Fibroblast of the aortic adventitia (primary cell): Measurements from ENCODE around the gene COMMD2. TPM values are rescaled to one million over a fixed set of nuclear protein-coding genes. Genes with fewer than 3 reads are reported as not detected.

Experiments
- DNase-seq: peaks from one replicate; pipeline ENCODE4 v3.0.0-alpha.2; 2010; ENCODE audit warnings: low read depth
- H3K4me3 ChIP-seq: 2 replicates; pipeline ENCODE4 v1.5.1; 2011; ENCODE audit warnings: low read depth, mild to moderate bottlenecking, control low read depth, low read length, moderate library complexity
- CTCF ChIP-seq: IDR thresholded peaks from 2 replicates; pipeline ENCODE4 v1.5.1; 2011; ENCODE audit warnings: mild to moderate bottlenecking, low read length, control low read depth, inconsistent platforms; ENCODE audit not compliant: insufficient read depth
- total RNA-seq: library from RNA; depleted of rRNA; stranded (reverse); fragments of >200 nt; gene quantifications from 2 replicates; pipeline ENCODE4 v1.2.3, GENCODE V29; 2012; ENCODE audit warnings: low replicate concordance

The COMMD2 gene
- total RNA-seq, 1 donor = 42.7 TPM

- peak; percentile 77 for DNase-seq
- H3K4me3 ChIP-seq = no peak overlapping the region
These were observed 13.6 kb upstream of the COMMD2 start for GRCh38 chr3:149765762-149766334.

DNA sequence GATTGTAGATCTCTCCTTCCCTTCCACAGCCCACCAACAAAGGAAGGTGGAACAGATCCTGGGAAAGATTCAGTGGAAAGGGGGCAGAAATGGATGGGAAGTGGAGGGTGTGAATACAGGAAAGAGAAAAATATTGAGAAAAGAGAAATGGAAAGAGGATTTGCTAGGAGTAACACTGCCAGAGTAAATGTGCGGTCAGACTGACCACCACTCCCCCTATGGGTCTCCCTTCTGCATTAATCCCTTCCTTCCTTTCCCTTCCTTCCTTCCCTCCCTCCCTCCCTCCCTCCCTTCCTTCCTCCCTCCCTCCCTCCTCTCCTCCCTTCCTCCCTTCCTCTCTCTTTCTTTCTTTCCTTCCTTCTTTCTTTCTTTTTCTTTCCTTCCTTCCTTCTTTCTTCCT lies 12.0 kb upstream of the COMMD2 start:
- DNase-seq = no peak
- no peak overlapping the region for H3K4me3 ChIP-seq
- TF ChIP-seq CTCF = no peak

More at GRCh38 chr3:149765762-149766334, 13.6 kb upstream of the COMMD2 start:
- TF ChIP-seq CTCF = peak; percentile 74

DNA sequence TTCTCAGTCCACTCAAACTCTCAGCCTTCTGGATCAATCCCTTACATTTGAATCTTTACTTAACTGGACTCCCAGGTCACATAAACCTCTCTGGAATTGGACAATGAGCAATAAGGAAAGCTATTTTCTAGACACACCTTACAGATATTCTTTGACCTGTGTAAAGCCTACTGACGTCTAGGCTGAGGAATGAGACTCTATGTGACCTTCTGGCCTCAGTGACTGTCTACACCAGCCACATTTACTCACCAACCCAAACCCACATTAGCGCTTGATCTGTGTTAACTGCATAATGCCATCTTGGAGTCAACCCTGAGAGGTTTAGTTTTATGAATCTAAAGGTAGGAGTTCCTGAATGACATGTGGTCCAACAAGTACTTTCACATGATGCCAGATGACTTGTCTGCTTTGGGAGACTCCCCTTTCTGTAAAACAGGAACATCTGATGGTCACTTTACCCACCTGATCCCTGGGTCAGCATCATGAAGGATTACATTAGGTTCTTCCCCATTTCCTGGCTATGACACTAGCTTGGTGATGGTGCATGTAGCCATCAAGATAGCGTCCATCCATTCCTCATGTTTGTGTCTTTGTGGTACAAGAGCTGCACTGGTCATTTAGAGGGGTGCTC lies 11.4 kb upstream of the COMMD2 start:
- TF ChIP-seq CTCF = no peak
- H3K4me3 ChIP-seq = no peak overlapping the region
- DNase-seq = no peak

DNA sequence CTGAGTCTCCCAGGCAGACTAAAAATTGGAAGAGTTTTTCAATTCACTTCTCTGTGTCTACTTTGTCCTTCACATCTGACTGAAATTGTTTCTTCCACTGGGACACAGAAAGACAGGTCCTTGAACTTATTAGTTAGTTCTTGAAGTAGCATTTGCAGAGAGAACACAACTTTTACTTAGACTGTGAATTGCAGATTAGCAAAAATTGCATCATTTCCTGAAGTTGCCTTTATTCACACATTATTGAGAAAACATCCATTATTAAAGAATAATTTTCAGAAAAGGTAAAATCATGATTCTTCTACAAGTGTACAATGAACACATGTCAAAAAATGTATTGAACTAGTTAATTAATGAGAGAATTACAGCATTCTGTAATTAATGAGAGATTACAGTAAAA lies 1.4 kb upstream of the COMMD2 start:
- DNase-seq = peak; percentile 16
- no peak for TF ChIP-seq CTCF
- no peak overlapping the region for H3K4me3 ChIP-seq

DNA sequence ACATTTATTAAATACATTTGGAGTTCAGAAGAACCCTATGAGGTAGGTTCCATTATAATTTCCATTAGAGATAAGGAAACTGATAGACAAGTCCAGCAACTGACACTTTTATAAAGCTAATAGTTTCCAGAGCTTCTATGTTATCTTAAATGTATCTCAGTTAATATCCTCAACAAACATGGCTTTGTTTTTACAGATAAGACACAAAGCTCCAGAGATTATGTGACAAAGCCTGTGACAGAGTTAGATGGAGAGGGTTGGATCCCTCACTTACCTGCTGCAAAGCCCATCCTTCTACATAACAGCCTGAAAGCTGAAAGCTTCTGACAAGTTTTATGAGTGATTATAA lies 473 bp upstream of the COMMD2 start:
- TF ChIP-seq CTCF = no peak
- DNase-seq = no peak
- peak overlapping the region; percentile 96 for H3K4me3 ChIP-seq

- peak overlapping the region; percentile 96 for H3K4me3 ChIP-seq
- DNase-seq = peak; percentile 9
- TF ChIP-seq CTCF = no peak
These were observed 738 bp downstream of the COMMD2 start for GRCh38 chr3:149751551-149751950.

DNA sequence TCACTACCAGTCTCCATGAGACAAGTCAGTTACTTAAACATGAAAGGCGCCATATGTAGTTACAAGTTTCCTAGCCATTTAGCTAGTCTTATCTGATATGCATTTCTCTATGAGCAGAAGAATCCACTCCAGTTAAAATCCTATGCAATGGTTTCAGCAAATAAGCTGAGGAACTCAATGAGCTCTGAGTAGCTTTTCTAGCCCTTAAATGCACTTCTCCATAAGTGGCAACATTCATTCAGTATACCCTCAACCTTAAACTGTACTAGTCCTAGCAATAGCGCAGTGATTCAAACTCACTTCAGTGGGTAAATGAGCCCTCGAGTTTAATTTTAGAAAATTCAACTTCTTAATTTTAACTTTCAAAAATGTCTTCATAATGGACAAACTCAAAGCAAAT lies 7.7 kb downstream of the COMMD2 start:
- no peak overlapping the region for H3K4me3 ChIP-seq
- no peak for TF ChIP-seq CTCF
- DNase-seq = no peak
